ENCODE results near the gene EIF3A. TPM values are rescaled to one million over a fixed set of nuclear protein-coding genes. Genes with fewer than 3 reads are reported as not detected.

EIF3A gene
- total and polyA plus RNA-seq, 3 donors from 2014 or later = 71.1 to 97.0 (median 91.2) TPM

- Histone ChIP-seq H3K9me3 (no peaks in the 10 kb centered on the region), H3K4me3 (no peak overlapping the region), H3K27me3 (no peaks in the 10 kb centered on the region), H3K36me3 (ENCODE audit: low read depth, missing control alignments) (no peaks in the 10 kb centered on the region), H3K27ac (no peak overlapping the region), H3K4me1 (no peaks in the 10 kb centered on the region)
- no peak for DNase-seq
- no peak for TF ChIP-seq POLR2A (IDR thresholded peaks at IDR 0.05)
- intact Hi-C loops (cut with DNase I; ENCODE audit: low total_unique reads) = no loop called here
- WGBS, 2 donors = 83% methylated on average over 4 of the region's 4 CpGs
Observed at GRCh38 chr10:119041326-119041725, 39.3 kb downstream of the EIF3A start.

GRCh38 chr10:119039161-119039560 lies 41.5 kb downstream of the EIF3A start:
- Histone ChIP-seq H3K27me3 (no peaks in the 10 kb centered on the region), H3K4me3 (no peak overlapping the region), H3K27ac (no peak overlapping the region), H3K36me3 (ENCODE audit: low read depth, missing control alignments) (no peaks in the 10 kb centered on the region), H3K9me3 (no peaks in the 10 kb centered on the region), H3K4me1 (no peaks in the 10 kb centered on the region)
- intact Hi-C loops (cut with DNase I; ENCODE audit: low total_unique reads) = no loop called here
- DNase-seq = no peak
- WGBS, 2 donors = 75 to 90% methylated on average over 1 of the region's 1 CpG
- TF ChIP-seq POLR2A (IDR thresholded peaks at IDR 0.05) (no peak), CTCF (IDR thresholded peaks at IDR 0.05) (no peak)

- TF ChIP-seq POLR2A (IDR thresholded peaks at IDR 0.05) (no peak), CTCF (IDR thresholded peaks at IDR 0.05) (no peak)
- H3K27ac ChIP-seq = no peak overlapping the region
- no peaks in the 10 kb centered on the region for H3K36me3 ChIP-seq (ENCODE audit: low read depth, missing control alignments)
- no peak overlapping the region for H3K4me3 ChIP-seq
- intact Hi-C loops (cut with DNase I; ENCODE audit: low total_unique reads) = no loop called here
- WGBS, 2 donors = 63 to 71% methylated on average over 7 of the region's 7 CpGs
- no peaks in the 10 kb centered on the region for H3K27me3 ChIP-seq
- H3K9me3 ChIP-seq = no peaks in the 10 kb centered on the region
- no peaks in the 10 kb centered on the region for H3K4me1 ChIP-seq
- no peak for DNase-seq
Observed at GRCh38 chr10:119031496-119032059, 49.0 kb downstream of the EIF3A start.

GRCh38 chr10:119030421-119031250 lies 50.0 kb downstream of the EIF3A start:
- TF ChIP-seq CTCF (IDR thresholded peaks at IDR 0.05) (no peak), POLR2A (IDR thresholded peaks at IDR 0.05) (no peak)
- 9 to 21% methylated on average over 20 to 47 of the region's 65 CpGs for WGBS, 2 donors
- Histone ChIP-seq H3K36me3 (ENCODE audit: low read depth, missing control alignments) (no peaks in the 10 kb centered on the region), H3K27me3 (no peaks in the 10 kb centered on the region), H3K4me3 (peak overlapping the region; percentile 23 to 55), H3K9me3 (no peaks in the 10 kb centered on the region), H3K4me1 (no peaks in the 10 kb centered on the region), H3K27ac (no peak overlapping the region)
- peak; percentile 64 for DNase-seq
- intact Hi-C loops (cut with DNase I; ENCODE audit: low total_unique reads) = no loop called here

- 0% methylated on average over 73 of the region's 136 CpGs; no CpG with 5 or more reads in 1 of the 2 donors for WGBS, 2 donors
- Histone ChIP-seq H3K27me3 (no peaks in the 10 kb centered on the region), H3K4me3 (peak within 1 kb of the TSS; percentile 55), H3K36me3 (ENCODE audit: low read depth, missing control alignments) (no peaks in the 10 kb centered on the region), H3K4me1 (no peaks in the 10 kb centered on the region), H3K27ac (peak within 1 kb of the TSS in 1 of 2 donors; percentile 41), H3K9me3 (no peaks in the 10 kb centered on the region)
- intact Hi-C loops (cut with DNase I; ENCODE audit: low total_unique reads) = no loop called here
- no peak for DNase-seq
- TF ChIP-seq CTCF (IDR thresholded peaks at IDR 0.05) = no peak
- no peak for TF ChIP-seq POLR2A (IDR thresholded peaks at IDR 0.05)
Observed at GRCh38 chr10:119029613-119030420, 50.8 kb downstream of the EIF3A start, which contains the start of gene NANOS1. Gene NANOS1 (plus strand): TSS chr10:119029714. CDS start chr10:119029802, 88 bp downstream.

Data from testis (tissue), 3 donors.